Ovary (tissue), 3 donors: ENCODE data around the gene SLC9A8.

ENCODE experiments used
- CTCF ChIP-seq, 3 donors: fragments of 450-650 bp in 2 of 3; fragments of 200-600 bp in 1 of 3; IDR thresholded peaks; one replicate each; pipeline versions ENCODE4 v1.5.1 to v1.8.0; 2016 to 2022; ENCODE audit warnings: antibody characterized with exemption in 3 of 3, mild to moderate bottlenecking in 1 of 3
- EP300 ChIP-seq: sonication (generic); formaldehyde crosslinking; IDR thresholded peaks from one replicate; pipeline ENCODE4 v1.6.1; 2017; ENCODE audit warnings: antibody characterized with exemption
- donor health status: DM: no; HTN: no; CAD: no.

GRCh38 chr20:49896204-49896603 is 83.6 kb downstream of the SLC9A8 start:
- TF ChIP-seq CTCF (IDR thresholded peaks at IDR 0.05): no peak
- TF ChIP-seq EP300: no peak
